DND-41 (cell line): Measurements from ENCODE around the gene LY6G5C.

Experiments used
- ATAC-seq: fragments of 200-7000 bp; cut with Tn5 transposase; 3 replicates; pipeline ENCODE4 v1.9.1; 2021; ENCODE audit warnings: low read depth; ENCODE audit not compliant: insufficient read depth
- DNase-seq: peaks from one replicate; pipeline ENCODE4 v3.0.0-alpha.2; 2020
- H2AFZ ChIP-seq: 2 replicates; pipeline ENCODE4 v1.6.0; 2012; ENCODE audit warnings: low read depth, low read length
- H3K27ac ChIP-seq: 2 replicates; pipeline ENCODE4 v1.5.1; 2012; ENCODE audit warnings: low read length, inconsistent platforms
- H3K27me3 ChIP-seq: fragments of 200-600 bp; sonication (generic); 2 replicates; pipeline ENCODE4 v1.6.0; 2012; ENCODE audit warnings: low read length, mild to moderate bottlenecking, inconsistent platforms; ENCODE audit not compliant: insufficient read depth, poor library complexity
- H3K36me3 ChIP-seq: 2 replicates; pipeline ENCODE4 v1.5.1; 2012; ENCODE audit warnings: low read length, inconsistent platforms; ENCODE audit not compliant: insufficient read depth
- H3K4me1 ChIP-seq: 2 replicates; pipeline ENCODE4 v1.5.1; 2012; ENCODE audit warnings: mild to moderate bottlenecking, low read length; ENCODE audit not compliant: insufficient read depth
- H3K4me2 ChIP-seq: 2 replicates; pipeline ENCODE4 v1.6.0; 2012; ENCODE audit warnings: mild to moderate bottlenecking, moderate library complexity, low read length, inconsistent platforms; ENCODE audit not compliant: insufficient read depth
- H3K4me3 ChIP-seq, 2 experiments: fragments of 200-600 bp in 1 of 2; shearing (Covaris generic) in 1 of 2; 2 replicates each; pipeline ENCODE4 v1.5.1; 2012 to 2016; ENCODE audit warnings: inconsistent platforms in 2 of 2, low read length in 2 of 2, mild to moderate bottlenecking in 2 of 2, low read depth in 1 of 2, moderate library complexity in 1 of 2
- H3K79me2 ChIP-seq: 2 replicates; pipeline ENCODE4 v1.6.0; 2012; ENCODE audit warnings: low read length, inconsistent platforms; ENCODE audit not compliant: insufficient read depth
- H3K9ac ChIP-seq: 2 replicates; pipeline ENCODE4 v1.6.0; 2012; ENCODE audit warnings: low read depth, mild to moderate bottlenecking, inconsistent platforms, low read length, moderate library complexity
- H3K9me3 ChIP-seq: 2 replicates; pipeline ENCODE4 v1.5.1; 2012; ENCODE audit warnings: low read length, moderate library complexity, mild to moderate bottlenecking, inconsistent platforms; ENCODE audit not compliant: insufficient read depth, severe bottlenecking
- H4K20me1 ChIP-seq: 2 replicates; pipeline ENCODE4 v1.6.0; 2012; ENCODE audit warnings: low read length; ENCODE audit not compliant: insufficient read depth
- EZH2 ChIP-seq: IDR thresholded peaks from 3 replicates; pipeline ENCODE4 v1.6.1; 2012; ENCODE audit warnings: borderline replicate concordance, low read depth, mild to moderate bottlenecking, moderate library complexity, low read length, inconsistent platforms; ENCODE audit not compliant: severe bottlenecking
- TF ChIP-seq, protein P1 (sequence below): IDR thresholded peaks from 2 replicates; pipeline ENCODE4 v1.5.1; 2012; ENCODE audit warnings: borderline replicate concordance, low read length, moderate library complexity, mild to moderate bottlenecking; ENCODE audit not compliant: poor library complexity, severe bottlenecking; ENCODE audit errors: extremely low read depth

LY6G5C gene

GRCh38 chr6:31658158-31658688, 22.6 kb downstream of the LY6G5C start:
- Histone ChIP-seq H3K79me2 (peaks cover 71% of the 10 kb centered on the region), H2AFZ (no peak overlapping the region), H4K20me1 (peaks cover 13% of the 10 kb centered on the region), H3K36me3 (peaks cover 60% of the 10 kb centered on the region), H3K27me3 (no peaks in the 10 kb centered on the region), H3K27ac (0 out of 2 replicates have a peak overlapping the region, but pooled peaks have one; percentile 35), H3K4me1 (peaks cover 65% of the 10 kb centered on the region), H3K9me3 (no peaks in the 10 kb centered on the region), H3K4me3 (no peak overlapping the region), H3K4me2 (peak overlapping the region; percentile 96), H3K9ac (peak overlapping the region; percentile 23)
- TF ChIP-seq, protein P1, sequence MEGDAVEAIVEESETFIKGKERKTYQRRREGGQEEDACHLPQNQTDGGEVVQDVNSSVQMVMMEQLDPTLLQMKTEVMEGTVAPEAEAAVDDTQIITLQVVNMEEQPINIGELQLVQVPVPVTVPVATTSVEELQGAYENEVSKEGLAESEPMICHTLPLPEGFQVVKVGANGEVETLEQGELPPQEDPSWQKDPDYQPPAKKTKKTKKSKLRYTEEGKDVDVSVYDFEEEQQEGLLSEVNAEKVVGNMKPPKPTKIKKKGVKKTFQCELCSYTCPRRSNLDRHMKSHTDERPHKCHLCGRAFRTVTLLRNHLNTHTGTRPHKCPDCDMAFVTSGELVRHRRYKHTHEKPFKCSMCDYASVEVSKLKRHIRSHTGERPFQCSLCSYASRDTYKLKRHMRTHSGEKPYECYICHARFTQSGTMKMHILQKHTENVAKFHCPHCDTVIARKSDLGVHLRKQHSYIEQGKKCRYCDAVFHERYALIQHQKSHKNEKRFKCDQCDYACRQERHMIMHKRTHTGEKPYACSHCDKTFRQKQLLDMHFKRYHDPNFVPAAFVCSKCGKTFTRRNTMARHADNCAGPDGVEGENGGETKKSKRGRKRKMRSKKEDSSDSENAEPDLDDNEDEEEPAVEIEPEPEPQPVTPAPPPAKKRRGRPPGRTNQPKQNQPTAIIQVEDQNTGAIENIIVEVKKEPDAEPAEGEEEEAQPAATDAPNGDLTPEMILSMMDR: no peak
- TF ChIP-seq EZH2: no peak
- no peak for DNase-seq
- no peak for ATAC-seq

DNA sequence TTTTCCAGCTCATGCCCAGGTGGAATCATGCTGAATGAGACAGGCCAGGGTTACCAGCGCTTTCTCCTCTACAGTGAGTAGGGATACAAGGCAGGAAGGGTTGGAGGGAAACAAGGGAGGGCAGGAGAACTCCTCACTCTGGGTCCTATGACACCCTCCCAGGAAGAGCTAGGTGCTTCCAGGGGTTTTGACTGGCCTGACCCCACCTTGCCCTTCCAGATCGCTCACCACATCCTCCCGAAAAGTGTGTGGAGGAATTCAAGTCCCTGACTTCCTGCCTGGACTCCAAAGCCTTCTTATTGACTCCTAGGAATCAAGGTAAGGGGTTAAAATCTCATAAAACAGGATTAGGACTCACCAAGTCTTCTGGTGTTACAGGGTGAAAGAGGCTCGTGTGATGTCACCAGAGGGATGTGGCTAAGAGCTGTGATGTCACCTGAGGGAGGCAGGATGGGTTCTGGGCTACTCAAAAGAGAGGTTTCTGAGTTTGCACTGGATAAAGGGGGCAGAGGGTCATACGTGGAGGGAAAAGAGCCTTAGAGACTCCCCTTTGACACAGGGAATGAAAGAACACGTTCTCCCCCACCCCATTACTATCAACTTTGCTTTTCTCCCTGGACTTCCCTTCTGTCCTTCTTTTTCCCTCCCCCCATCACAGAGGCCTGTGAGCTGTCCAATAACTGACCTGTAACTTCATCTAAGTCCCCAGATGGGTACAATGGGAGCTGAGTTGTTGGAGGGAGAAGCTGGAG, 23.3 kb downstream of the LY6G5C start:
- peaks cover 13% of the 10 kb centered on the region for H4K20me1 ChIP-seq
- ATAC-seq (no peak), DNase-seq (no peak)
- peak overlapping the region; percentile 96; the same call in 1 of the 2 replicates for H3K4me2 ChIP-seq
- TF ChIP-seq EZH2: no peak
- TF ChIP-seq, protein P1: no peak
- peaks cover 60% of the 10 kb centered on the region for H3K4me1 ChIP-seq
- no peak overlapping the region for H3K27ac ChIP-seq
- H3K4me3 ChIP-seq: no peak overlapping the region
- H3K27me3 ChIP-seq: no peaks in the 10 kb centered on the region
- H3K36me3 ChIP-seq: peaks cover 54% of the 10 kb centered on the region
- no peak overlapping the region; the same call in 1 of the 2 replicates for H3K9ac ChIP-seq
- no peaks in the 10 kb centered on the region for H3K9me3 ChIP-seq
- peaks cover 67% of the 10 kb centered on the region for H3K79me2 ChIP-seq
- no peak overlapping the region for H2AFZ ChIP-seq

- Histone ChIP-seq H3K4me3 (no peak within 1 kb of the TSS), H3K79me2 (peaks cover 67% of the 10 kb centered on the region), H3K27ac (no peak within 1 kb of the TSS), H3K27me3 (no peaks in the 10 kb centered on the region), H3K36me3 (peaks cover 57% of the 10 kb centered on the region), H2AFZ (no peak within 1 kb of the TSS), H3K4me1 (peaks cover 54% of the 10 kb centered on the region), H3K4me2 (no peak within 1 kb of the TSS), H3K9ac (no peak within 1 kb of the TSS), H3K9me3 (no peaks in the 10 kb centered on the region), H4K20me1 (peaks cover 25% of the 10 kb centered on the region)
- ATAC-seq (no peak), DNase-seq (no peak)
- TF ChIP-seq, protein P1: no peak
- TF ChIP-seq EZH2: no peak
These were observed 25.3 kb downstream of the LY6G5C start, which contains the start of gene APOM for GRCh38 chr6:31655349-31656237. APOM (plus strand) TSS chr6:31655894; CDS start chr6:31655967, 73 bp downstream.
